ENCODE results near the gene HCFC1R1.
"Not testable (repeated sequence)": the region's sequence is repeated elsewhere in the genome, so short reads cannot be mapped to it uniquely, and the experiment has no call there.

HCFC1R1 gene

GRCh38 chr16:3023669-3024478 is at the start of gene HCFC1R1, which contains the start of gene THOC6:
Gene HCFC1R1 (minus strand): TSS chr16:3023942. CDS start chr16:3023941, 1 bp downstream.
Gene THOC6 (plus strand): TSS chr16:3024035. CDS start chr16:3024327, 292 bp downstream.
- DNase-seq (ENCODE audit: low read depth in 1 of 2, low spot score in 1 of 2), result peak; percentile 91 to 93

- no peak for DNase-seq (ENCODE audit: low read depth in 1 of 2, low spot score in 1 of 2)
Measured at GRCh38 chr16:3073448-3073847, 49.7 kb upstream of the HCFC1R1 start.

DNA sequence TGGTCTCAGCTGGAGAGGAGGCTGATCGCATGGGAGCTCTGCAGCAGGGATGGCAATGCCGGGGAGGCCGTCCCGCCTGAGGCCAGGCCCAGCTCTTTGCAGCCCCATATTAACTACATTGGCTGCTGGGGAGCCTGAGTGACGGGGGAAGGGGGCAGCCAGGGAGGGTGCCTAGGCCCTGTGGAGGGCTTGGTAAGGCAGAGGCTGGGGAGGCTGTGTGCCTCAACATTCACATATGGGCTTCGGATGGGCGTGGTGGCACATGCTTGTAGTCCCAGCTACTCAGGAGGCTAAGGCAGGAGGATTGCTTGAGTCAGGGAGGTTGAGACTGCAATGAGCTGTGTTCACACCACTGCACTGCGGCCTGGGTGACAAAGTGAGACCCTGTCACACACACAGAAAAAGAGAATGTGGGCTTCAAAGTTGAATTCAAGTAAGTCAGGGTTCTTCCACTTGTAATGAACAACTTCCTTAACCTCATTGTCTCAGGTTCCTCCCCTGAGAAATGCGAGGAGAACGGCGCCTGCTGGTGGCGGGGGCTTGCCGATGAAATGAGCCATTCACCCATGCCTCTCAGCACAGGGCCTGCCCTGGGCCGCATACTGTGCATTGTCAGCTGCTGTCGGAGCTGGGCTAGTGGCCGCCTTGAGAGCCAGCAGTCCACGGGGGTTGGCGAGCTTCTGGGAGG is 49.0 kb upstream of the HCFC1R1 start:
- not testable (repeated sequence) for DNase-seq (ENCODE audit: low read depth in 1 of 2, low spot score in 1 of 2)

GRCh38 chr16:3072148-3072547 is 48.4 kb upstream of the HCFC1R1 start:
- not testable (repeated sequence) for DNase-seq (ENCODE audit: low read depth in 1 of 2, low spot score in 1 of 2)

- DNase-seq (ENCODE audit: low read depth in 1 of 2, low spot score in 1 of 2), result no peak
Measured at GRCh38 chr16:3071655-3072054, 47.9 kb upstream of the HCFC1R1 start.

- DNase-seq (ENCODE audit: low read depth in 1 of 2, low spot score in 1 of 2), result no peak
Measured at GRCh38 chr16:3070608-3071111, 46.9 kb upstream of the HCFC1R1 start.

DNA sequence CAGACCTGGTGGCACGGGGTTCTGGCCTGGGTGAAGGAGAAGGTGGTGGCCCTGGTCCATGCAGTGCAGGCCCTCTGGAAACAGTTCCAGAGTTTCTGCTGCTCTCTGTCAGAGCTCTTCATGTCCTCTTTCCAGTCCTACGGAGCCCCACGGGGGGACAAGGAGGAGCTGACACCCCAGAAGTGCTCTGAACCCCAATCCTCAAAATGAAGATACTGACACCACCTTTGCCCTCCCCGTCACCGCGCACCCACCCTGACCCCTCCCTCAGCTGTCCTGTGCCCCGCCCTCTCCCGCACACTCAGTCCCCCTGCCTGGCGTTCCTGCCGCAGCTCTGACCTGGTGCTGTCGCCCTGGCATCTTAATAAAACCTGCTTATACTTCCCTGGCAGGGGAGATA is 45.4 kb upstream of the HCFC1R1 start:
- DNase-seq (ENCODE audit: low read depth in 1 of 2, low spot score in 1 of 2), result not testable (repeated sequence)

- no peak for DNase-seq (ENCODE audit: low read depth in 1 of 2, low spot score in 1 of 2)
Measured at GRCh38 chr16:3068487-3068886, 44.7 kb upstream of the HCFC1R1 start.

DNA sequence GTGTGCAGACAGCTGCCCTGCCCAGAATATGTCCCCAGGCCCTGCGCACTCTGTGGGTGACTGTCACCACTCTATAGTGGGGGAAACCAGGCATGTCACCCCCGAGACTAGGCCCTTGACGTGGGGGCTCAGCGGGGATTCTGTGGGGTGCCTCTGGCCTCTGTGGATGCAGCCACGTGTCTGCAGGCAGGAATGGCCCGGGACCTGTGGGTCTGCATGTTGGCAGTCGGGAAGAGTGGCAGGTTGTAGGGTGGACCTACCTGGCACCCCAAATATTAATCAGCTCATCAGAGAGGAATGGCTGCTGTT is 42.7 kb upstream of the HCFC1R1 start:
- no peak for DNase-seq (ENCODE audit: low read depth in 1 of 2, low spot score in 1 of 2)

DNA sequence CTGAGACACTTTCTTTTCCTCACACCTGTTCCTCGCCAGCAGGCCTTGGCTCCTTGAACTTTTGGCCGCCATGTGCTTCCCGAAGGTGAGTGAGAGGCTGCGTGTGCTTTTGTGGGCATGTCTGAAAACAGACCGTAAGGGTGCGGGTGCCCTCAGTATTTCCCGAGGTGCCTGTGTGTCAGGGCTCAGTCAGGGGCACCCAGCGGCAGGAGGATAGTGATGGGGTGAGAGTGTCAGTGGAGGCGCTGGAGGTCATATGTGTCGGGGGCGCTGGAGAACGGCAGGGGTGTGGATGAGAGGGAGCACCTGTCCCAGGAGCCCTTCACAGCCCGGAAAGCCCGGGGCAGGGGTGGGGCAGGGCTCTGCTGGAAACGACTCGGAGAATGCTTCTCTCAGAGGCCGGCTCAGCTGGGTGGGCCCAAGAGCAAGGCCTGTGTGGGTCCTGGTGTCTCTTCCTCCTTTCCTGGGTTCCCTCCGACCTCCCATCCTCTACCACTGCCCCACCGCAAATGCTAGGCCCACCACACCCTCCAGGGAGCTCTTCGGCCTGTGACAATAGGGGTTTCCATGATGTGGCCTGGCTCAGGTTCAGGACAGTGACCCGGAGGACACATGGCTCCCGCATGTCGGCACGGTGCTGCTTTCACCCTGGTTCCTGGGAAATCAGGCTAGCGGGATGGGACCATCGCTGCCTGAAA is 42.1 kb upstream of the HCFC1R1 start:
- no peak for DNase-seq (ENCODE audit: low read depth in 1 of 2, low spot score in 1 of 2)

DNA sequence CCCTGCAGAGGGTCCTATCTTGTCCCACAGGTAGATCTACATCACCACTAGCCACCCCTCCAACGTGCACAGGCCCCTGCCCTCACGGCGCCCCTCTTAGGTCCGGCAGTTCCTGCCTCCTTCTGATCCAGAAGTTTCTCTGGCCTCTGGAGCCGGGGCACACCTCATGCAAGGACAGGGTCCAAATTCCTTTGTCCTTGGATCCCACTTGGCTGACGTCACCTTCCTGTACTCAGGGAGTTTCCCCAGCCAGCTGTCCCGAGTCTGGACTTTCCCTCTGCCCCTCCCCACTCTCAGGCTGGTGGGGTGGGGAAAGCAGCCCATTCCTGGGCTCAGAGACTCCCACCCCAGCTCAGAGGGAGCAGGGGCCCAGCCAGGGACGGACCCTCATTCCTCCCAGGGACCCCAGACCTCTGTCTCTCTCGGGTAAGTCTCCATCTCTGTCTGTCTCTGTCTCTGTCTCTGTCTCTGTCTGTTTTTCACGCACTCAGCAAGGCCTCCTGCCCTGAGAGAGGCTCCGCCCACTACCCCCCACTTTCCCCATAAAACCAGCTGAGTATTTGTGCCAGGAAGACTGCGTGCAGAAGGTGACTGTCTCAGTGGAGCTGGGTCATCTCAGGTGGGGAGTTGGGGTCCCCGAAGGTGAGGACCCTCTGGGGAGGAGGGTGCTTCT is 41.5 kb upstream of the HCFC1R1 start, which contains the start of gene IL32:
Gene IL32, plus strand, starts transcription at position 572 of the 673 bp plus-strand sequence. CDS start 172 bp downstream, outside the sequence.
- peak in 1 of 2 donors; percentile 68 for DNase-seq (ENCODE audit: low read depth in 1 of 2, low spot score in 1 of 2)

DNA sequence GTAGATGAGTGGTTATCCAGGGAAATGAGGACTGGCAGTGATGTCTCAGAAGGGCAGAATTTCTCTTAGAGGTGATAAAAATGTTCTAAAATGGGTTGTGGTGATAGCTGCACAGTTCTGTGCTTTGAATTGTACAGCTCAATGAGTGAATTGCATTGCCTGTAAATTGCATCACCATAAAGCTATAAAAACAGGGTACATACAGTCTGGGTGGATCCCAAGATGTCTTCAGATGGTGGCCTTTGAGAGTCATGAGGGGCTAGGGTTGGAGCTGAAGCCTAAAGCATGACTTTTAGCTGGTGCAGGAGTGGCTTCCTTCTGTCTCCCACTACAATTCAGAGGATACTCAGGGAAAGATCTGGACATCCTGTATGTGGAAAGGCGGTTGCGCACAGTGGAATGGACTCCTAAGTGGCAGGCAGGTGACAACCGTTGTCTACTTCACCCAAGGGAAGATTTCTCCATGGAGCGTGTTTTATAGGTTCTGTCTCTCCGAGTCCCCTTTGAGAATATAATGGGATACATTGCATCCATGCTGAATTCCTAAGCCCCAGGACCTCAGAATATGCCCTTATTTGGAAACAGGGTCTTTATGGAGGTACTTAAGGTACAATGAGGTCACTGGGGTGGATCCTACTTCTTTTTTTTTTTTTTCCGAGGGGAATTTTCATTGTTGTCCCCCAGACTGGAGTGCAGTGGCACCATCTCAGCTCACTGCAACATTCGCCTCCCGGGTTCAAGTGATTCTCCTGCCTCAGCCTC is 40.1 kb upstream of the HCFC1R1 start:
- DNase-seq (ENCODE audit: low read depth in 1 of 2, low spot score in 1 of 2), result no peak

DNA sequence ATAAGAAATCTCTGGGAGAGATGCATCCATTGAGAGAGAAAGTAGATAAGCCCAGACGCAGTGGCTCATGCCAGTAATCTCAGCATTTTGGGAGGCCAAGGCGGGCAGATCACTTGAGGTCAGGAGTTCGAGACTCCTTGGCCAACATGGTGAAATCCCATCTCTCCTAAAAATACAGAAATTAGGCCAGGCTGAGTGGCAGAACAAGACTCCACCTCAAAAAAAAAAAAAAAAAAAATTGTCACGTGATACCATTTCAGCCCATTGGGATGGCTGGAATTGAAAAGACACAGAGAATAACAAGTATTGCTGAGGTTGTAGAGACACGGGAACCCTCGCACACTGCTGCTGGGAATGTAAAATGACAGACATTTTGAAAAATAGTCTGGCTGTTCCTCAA is 38.8 kb upstream of the HCFC1R1 start:
- DNase-seq (ENCODE audit: low read depth in 1 of 2, low spot score in 1 of 2), result no peak

DNA sequence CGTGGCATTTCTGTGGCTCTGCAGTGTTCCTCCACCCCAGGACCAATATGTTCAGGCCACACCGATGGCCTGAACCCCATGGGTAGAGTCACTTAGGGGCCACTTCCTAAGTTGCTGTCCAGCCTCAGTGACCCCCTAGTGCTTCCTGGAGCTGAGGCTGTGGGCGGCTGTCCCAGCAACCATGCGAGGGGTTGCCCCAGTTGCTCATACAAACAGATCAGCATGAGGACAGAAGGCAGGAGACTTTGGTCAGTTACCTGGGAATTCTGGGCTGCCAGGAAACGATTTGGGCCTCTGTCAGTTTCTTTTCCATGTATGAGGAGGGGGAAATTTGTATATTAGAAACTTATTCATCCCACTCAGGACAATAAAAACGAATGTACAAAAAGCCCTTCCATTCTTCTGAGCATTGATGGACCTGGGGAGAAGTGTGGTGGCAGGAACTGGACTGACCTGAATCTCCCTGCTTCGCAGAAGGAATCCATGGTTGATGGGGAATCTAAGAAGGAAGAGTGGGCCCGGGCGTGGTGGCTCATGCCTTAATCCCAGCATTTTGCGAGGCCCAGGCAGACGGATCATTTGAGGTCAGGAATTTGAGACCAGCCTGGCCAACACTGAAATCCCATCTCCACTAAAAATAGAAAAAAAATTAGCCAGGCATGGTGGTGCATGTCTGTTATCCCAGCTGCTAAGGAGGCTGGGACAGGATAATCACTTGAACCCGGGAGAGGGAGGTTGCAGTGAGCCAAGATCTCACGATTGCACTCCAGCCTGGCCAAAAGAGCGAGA is 36.8 kb upstream of the HCFC1R1 start:
- DNase-seq (ENCODE audit: low read depth in 1 of 2, low spot score in 1 of 2), result no peak

DNA sequence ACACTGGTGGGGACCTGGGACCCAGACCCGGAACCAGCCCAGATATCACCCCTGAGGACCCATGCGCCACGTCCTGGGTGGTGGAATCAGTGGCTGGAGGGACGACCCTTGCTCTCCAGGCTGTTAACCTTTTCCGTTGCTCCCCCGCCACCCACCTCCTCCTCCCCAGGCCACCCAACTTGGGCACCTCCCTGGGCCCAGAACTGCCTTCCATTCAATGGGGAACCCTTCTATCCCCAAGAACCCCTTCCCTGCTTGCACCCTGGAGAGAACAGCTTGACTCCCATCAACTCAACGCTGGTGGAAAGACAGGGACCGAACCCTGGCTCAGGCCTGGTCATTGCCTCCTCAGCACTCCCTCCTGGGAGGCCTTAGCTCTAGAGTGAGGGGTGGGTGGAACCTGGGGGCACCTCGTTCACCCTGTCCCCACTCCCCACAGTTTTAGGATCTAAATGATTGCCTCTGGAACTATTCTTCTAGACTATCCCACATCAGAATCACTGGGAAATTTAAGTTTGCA is 36.0 kb upstream of the HCFC1R1 start:
- DNase-seq (ENCODE audit: low read depth in 1 of 2, low spot score in 1 of 2), result no peak

- DNase-seq (ENCODE audit: low read depth in 1 of 2, low spot score in 1 of 2), result peak; percentile 75 to 77
Measured at GRCh38 chr16:3059041-3059722, 35.4 kb upstream of the HCFC1R1 start.

DNA sequence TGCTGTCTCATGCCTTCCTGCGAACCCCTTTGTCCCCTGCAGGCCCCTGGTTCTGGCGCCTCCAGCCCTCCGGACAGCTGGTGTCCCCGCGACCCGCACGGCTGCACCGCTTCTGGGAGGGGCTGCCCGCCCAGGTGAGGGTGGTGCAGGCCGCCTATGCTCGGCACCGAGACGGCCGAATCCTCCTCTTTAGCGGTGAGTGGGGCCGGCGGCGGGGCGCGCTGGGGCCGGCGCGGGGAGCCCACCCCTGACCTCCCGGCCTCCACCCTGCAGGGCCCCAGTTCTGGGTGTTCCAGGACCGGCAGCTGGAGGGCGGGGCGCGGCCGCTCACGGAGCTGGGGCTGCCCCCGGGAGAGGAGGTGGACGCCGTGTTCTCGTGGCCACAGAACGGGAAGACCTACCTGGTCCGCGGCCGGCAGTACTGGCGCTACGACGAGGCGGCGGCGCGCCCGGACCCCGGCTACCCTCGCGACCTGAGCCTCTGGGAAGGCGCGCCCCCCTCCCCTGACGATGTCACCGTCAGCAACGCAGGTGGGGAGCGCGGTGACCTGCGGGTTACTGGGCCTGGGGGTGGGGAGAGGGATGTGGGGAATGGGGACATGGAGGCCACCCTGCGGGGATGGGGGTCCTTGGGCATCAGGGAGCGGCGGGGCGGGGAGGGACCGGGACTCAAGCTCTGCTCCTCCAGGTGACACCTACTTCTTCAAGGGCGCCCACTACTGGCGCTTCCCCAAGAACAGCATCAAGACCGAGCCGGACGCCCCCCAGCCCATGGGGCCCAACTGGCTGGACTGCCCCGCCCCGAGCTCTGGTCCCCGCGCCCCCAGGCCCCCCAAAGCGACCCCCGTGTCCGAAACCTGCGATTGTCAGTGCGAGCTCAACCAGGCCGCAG is 34.6 kb upstream of the HCFC1R1 start:
- no peak for DNase-seq (ENCODE audit: low read depth in 1 of 2, low spot score in 1 of 2)
